B cell (primary cell): ENCODE results near the gene WNT9A. TPM values are rescaled to one million over a fixed set of nuclear protein-coding genes. Genes with fewer than 3 reads are reported as not detected.
"Not testable (repeated sequence)": the region's sequence is repeated elsewhere in the genome, so short reads cannot be mapped to it uniquely, and the experiment has no call there.

Experiments used
- ATAC-seq: fragments of 200-7000 bp; cut with Tn5 transposase; one replicate; pipeline ENCODE4 v1.10.0; 2021; ENCODE audit warnings: low read depth, mild to moderate bottlenecking, moderate number of reproducible peaks, moderate library complexity
- CTCF ChIA-PET: fragments of 350-600 bp; sonication (Branson Sonifier 250); formaldehyde crosslinking; loops from one replicate; lab custom pipeline; 2021; ENCODE audit warnings: antibody characterized with exemption, inconsistent platforms; lab: Charles Lee
- POLR2A ChIA-PET: fragments of 350-600 bp; sonication (Branson Sonifier 250); formaldehyde crosslinking; loops from one replicate; lab custom pipeline; 2021; ENCODE audit warnings: antibody characterized with exemption; lab: Charles Lee
- DNase-seq: peaks from one replicate; pipeline ENCODE4 v3.0.0; 2013
- H2AFZ ChIP-seq: 2 replicates; pipeline ENCODE4 v1.6.1; 2012; ENCODE audit warnings: mild to moderate bottlenecking, low read depth, low read length; ENCODE audit not compliant: insufficient read depth, poor library complexity, severe bottlenecking
- H3K27ac ChIP-seq, 2 donors: 1 replicate in 1 of 2; 2 replicates in 1 of 2; pipeline ENCODE4 v1.5.1; 2012 to 2013; ENCODE audit warnings: low read length in 2 of 2, mild to moderate bottlenecking in 2 of 2, moderate library complexity in 1 of 2
- H3K27me3 ChIP-seq, 4 experiments: fragments of 200-600 bp in 1 of 4; sonication (generic) in 1 of 4; replicated peaks in 1 of 4; 1 replicate in 2 of 4; 2 replicates in 2 of 4; pipeline versions ENCODE4 v1.6.1 to v1.7.0; 2013 to 2016; ENCODE audit warnings: low read length in 3 of 4, mild to moderate bottlenecking in 2 of 4, mixed read lengths in 1 of 4, moderate library complexity in 1 of 4; ENCODE audit not compliant: insufficient read depth in 4 of 4, control insufficient read depth in 3 of 4; ENCODE audit errors: control extremely low read depth in 1 of 4
- H3K36me3 ChIP-seq, 2 experiments: replicated peaks in 1 of 2; 1 replicate in 1 of 2; 2 replicates in 1 of 2; pipeline versions ENCODE4 v1.6.1 to v1.7.1; 2013; ENCODE audit warnings: low read length in 1 of 2; ENCODE audit not compliant: insufficient read depth in 2 of 2, control insufficient read depth in 1 of 2; ENCODE audit errors: control extremely low read depth in 1 of 2, extremely low read depth in 1 of 2
- H3K4me1 ChIP-seq, 2 donors: fragments of 200-600 bp in 1 of 2; sonication (generic) in 1 of 2; 1 replicate in 1 of 2; 2 replicates in 1 of 2; pipeline versions ENCODE4 v1.5.1 to v1.6.1; 2013 to 2017; ENCODE audit warnings: low read length in 2 of 2; ENCODE audit not compliant: control insufficient read depth in 2 of 2, insufficient read depth in 2 of 2
- H3K4me2 ChIP-seq: replicated peaks from 2 replicates; pipeline ENCODE3; 2012; ENCODE audit warnings: mild to moderate bottlenecking, low read depth, low read length; ENCODE audit not compliant: poor library complexity, severe bottlenecking
- H3K4me3 ChIP-seq, 5 experiments: fragments of 200-600 bp in 1 of 5; sonication (generic) in 1 of 5; 1 replicate in 3 of 5; 2 replicates in 2 of 5; pipeline versions ENCODE4 v1.5.1 to v1.7.0; 2011 to 2016; ENCODE audit warnings: low read length in 4 of 5, mild to moderate bottlenecking in 4 of 5, low read depth in 2 of 5, control low read depth in 1 of 5, moderate library complexity in 1 of 5; ENCODE audit not compliant: insufficient read depth in 1 of 5; ENCODE audit errors: control extremely low read depth in 1 of 5, extremely low read depth in 1 of 5
- H3K79me2 ChIP-seq: fragments of 200-600 bp; sonication (generic); one replicate; pipeline ENCODE4 v1.6.0; 2016; ENCODE audit warnings: low read length; ENCODE audit not compliant: control insufficient read depth, insufficient read depth
- H3K9ac ChIP-seq: fragments of 200-600 bp; sonication (generic); 2 replicates; pipeline ENCODE4 v1.6.1; 2017; ENCODE audit warnings: mild to moderate bottlenecking, low read length, moderate library complexity
- H3K9me3 ChIP-seq, 3 donors: one replicate each; pipeline versions ENCODE4 v1.6.1 to v1.7.1; 2013; ENCODE audit warnings: low read length in 2 of 3; ENCODE audit not compliant: control insufficient read depth in 2 of 3, insufficient read depth in 1 of 3; ENCODE audit errors: control extremely low read depth in 1 of 3
- H4K20me1 ChIP-seq: 2 replicates; pipeline ENCODE4 v1.6.0; 2012; ENCODE audit warnings: mild to moderate bottlenecking, low read length; ENCODE audit not compliant: insufficient read depth, control insufficient read depth, poor library complexity, severe bottlenecking
- H3K27ac Mint-ChIP-seq: one replicate; pipeline ENCODE4 v1.8.0; 2021; ENCODE audit warnings: mixed read lengths
- H3K27me3 Mint-ChIP-seq: one replicate; pipeline ENCODE4 v1.8.0; 2021; ENCODE audit warnings: mixed read lengths
- H3K4me1 Mint-ChIP-seq: one replicate; pipeline ENCODE4 v1.8.0; 2021; ENCODE audit warnings: mixed read lengths
- H3K4me3 Mint-ChIP-seq: one replicate; pipeline ENCODE4 v1.8.0; 2021; ENCODE audit warnings: mixed read lengths
- H3K9me3 Mint-ChIP-seq: one replicate; pipeline ENCODE4 v1.8.0; 2022; ENCODE audit warnings: mixed read lengths; ENCODE audit not compliant: insufficient read depth
- WGBS: methylation state at CpG from one replicate; pipeline ENCODE4 v1.1.5; 2013; ENCODE audit warnings: missing lambda C conversion rate; ENCODE audit not compliant: insufficient coverage; 5-methylcytosine and 5-hydroxymethylcytosine counted together
- intact Hi-C: fragments of 100-400 bp; cut with micrococcal nuclease; formaldehyde crosslinking; loops from one replicate; pipeline ENCODE4 v1.10.0; 2022
- polyA plus RNA-seq: library from polyadenylated mRNA; depleted of rRNA; stranded (reverse); fragments of >200 nt; gene quantifications from 2 replicates; pipeline ENCODE4 v1.2.3, GENCODE V29; 2012
- total RNA-seq, 2 donors: library from RNA; stranded (reverse); fragments of 120-200 nt in 1 of 2; gene quantifications; 1 replicate in 1 of 2; 2 replicates in 1 of 2; pipeline versions ENCODE4 v1.2.3 to v1.2.4, GENCODE V29; 2013 to 2022

The WNT9A gene
- total and polyA plus RNA-seq, 2 donors (not counting 1 experiment from before 2014, with no cell fraction given), result 0.04 TPM; not detected in 1

GRCh38 chr1:227972843-227973374 is 25.2 kb upstream of the WNT9A start:
- H3K9ac ChIP-seq, H3K9me3 Mint-ChIP-seq, H4K20me1 ChIP-seq, DNase-seq, H3K27ac Mint-ChIP-seq, H3K4me3 Mint-ChIP-seq, H3K27me3 ChIP-seq, H3K9me3 ChIP-seq, H3K4me3 ChIP-seq, H3K4me2 ChIP-seq, H3K27me3 Mint-ChIP-seq, H3K27ac ChIP-seq, H3K79me2 ChIP-seq, H3K4me1 ChIP-seq, H2AFZ ChIP-seq, intact Hi-C loops, ATAC-seq, CTCF ChIA-PET, H3K4me1 Mint-ChIP-seq, POLR2A ChIA-PET, H3K36me3 ChIP-seq: not testable (repeated sequence)
- WGBS, result 90% methylated on average over 22 of the region's 22 CpGs

GRCh38 chr1:227972283-227972679 is 24.5 kb upstream of the WNT9A start:
- H3K4me2 ChIP-seq, H3K4me3 Mint-ChIP-seq, ATAC-seq, CTCF ChIA-PET, H3K36me3 ChIP-seq, DNase-seq, H3K79me2 ChIP-seq, H3K4me1 ChIP-seq, H2AFZ ChIP-seq, H3K4me3 ChIP-seq, intact Hi-C loops, H3K9me3 ChIP-seq, H3K27ac Mint-ChIP-seq, H3K9me3 Mint-ChIP-seq, H3K4me1 Mint-ChIP-seq, H3K27me3 ChIP-seq, POLR2A ChIA-PET, H3K27ac ChIP-seq, H3K9ac ChIP-seq, H3K27me3 Mint-ChIP-seq, H4K20me1 ChIP-seq: not testable (repeated sequence)
- WGBS, result 92% methylated on average over 2 of the region's 19 CpGs

- H3K27me3 ChIP-seq, H3K4me1 ChIP-seq, H3K4me2 ChIP-seq, H3K9me3 ChIP-seq, H3K27me3 Mint-ChIP-seq, H3K36me3 ChIP-seq, H3K9me3 Mint-ChIP-seq, H2AFZ ChIP-seq, H4K20me1 ChIP-seq, ATAC-seq, H3K27ac ChIP-seq, POLR2A ChIA-PET, H3K4me3 Mint-ChIP-seq, H3K27ac Mint-ChIP-seq, H3K4me1 Mint-ChIP-seq, H3K4me3 ChIP-seq, H3K79me2 ChIP-seq, DNase-seq, CTCF ChIA-PET, H3K9ac ChIP-seq, intact Hi-C loops: not testable (repeated sequence)
- 98% methylated on average over 20 of the region's 27 CpGs for WGBS
Observed at GRCh38 chr1:227971643-227972282, 24.0 kb upstream of the WNT9A start.

GRCh38 chr1:227971216-227971615 is 23.5 kb upstream of the WNT9A start:
- H3K9ac ChIP-seq, POLR2A ChIA-PET, H3K36me3 ChIP-seq, H3K4me1 ChIP-seq, H3K9me3 Mint-ChIP-seq, ATAC-seq, H3K27me3 ChIP-seq, H3K9me3 ChIP-seq, H3K4me3 Mint-ChIP-seq, DNase-seq, H3K27me3 Mint-ChIP-seq, H3K27ac ChIP-seq, intact Hi-C loops, H3K4me3 ChIP-seq, H2AFZ ChIP-seq, CTCF ChIA-PET, H3K4me1 Mint-ChIP-seq, H3K27ac Mint-ChIP-seq, H3K79me2 ChIP-seq, H3K4me2 ChIP-seq, H4K20me1 ChIP-seq: not testable (repeated sequence)
- no CpG with 5 or more reads among the region's 17 CpGs for WGBS
